ENCODE measurements around the gene RABGAP1.

Gene RABGAP1

GRCh38 chr9:123011380-123011779 is 70.6 kb downstream of the RABGAP1 start:
- no peak for DNase-seq (ENCODE audit: low read depth)

- DNase-seq (ENCODE audit: low read depth) = no peak
Measured at GRCh38 chr9:123011878-123012528, 71.2 kb downstream of the RABGAP1 start.

DNA sequence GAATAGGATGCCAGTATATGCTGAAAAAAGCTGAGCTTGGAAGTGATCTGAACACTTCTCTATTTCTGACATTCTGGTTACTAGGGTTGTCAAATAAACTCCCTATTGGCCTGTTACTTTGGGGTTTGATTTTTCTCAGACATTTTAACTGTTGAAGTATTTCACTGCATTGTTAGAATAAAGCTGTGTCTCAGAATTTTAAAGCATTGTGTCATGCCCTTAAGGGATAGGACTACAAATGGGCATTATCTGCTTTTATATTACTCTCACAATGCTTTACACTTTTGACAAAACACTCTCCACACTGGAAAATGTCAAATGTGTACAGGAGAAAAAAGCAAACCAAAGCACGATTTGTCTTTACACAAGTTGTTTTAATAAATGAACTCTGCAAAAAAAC is 75.8 kb downstream of the RABGAP1 start:
- DNase-seq (ENCODE audit: low read depth) = no peak

- no peak for DNase-seq (ENCODE audit: low read depth)
Measured at GRCh38 chr9:123020796-123021195, 80.0 kb downstream of the RABGAP1 start.

DNA sequence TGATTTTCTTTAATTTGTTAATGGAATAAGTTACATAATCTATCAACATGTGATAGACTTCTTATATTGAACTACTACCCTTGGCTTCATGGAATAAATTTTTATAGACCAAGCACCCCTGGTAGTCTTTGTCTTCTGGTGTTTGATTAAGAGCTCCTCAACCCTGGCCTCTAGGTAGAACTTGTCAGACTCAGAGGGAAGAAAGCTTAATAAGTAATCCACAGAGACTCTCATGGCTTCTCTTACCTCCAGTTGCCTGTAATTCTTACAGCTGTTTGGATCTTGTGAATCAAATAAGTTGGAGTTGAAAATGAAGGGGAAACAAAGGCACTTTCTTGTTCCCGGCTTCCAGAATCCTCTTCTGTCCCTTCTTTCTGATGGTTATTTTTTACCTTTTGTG is 85.6 kb downstream of the RABGAP1 start:
- no peak for DNase-seq (ENCODE audit: low read depth)

DNA sequence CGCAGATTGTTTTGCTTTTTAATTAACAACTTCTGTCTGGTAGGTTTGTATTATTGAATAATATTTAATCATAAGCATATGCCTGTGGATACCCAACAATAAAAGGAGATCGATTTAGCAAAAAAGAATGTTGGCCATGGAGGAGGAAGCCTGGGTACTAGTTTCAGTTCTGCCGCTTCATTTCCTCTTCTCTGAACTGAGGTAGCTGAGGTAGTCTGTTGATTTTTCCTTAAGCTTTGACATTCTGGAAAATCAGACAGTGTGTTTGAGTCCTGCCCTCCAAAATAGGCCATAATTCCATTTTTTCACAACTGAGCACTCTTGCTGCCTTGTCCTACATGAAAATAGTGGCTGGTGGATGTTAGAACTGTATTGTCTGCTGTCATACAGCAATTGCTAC is 86.7 kb downstream of the RABGAP1 start:
- DNase-seq (ENCODE audit: low read depth) = no peak

DNA sequence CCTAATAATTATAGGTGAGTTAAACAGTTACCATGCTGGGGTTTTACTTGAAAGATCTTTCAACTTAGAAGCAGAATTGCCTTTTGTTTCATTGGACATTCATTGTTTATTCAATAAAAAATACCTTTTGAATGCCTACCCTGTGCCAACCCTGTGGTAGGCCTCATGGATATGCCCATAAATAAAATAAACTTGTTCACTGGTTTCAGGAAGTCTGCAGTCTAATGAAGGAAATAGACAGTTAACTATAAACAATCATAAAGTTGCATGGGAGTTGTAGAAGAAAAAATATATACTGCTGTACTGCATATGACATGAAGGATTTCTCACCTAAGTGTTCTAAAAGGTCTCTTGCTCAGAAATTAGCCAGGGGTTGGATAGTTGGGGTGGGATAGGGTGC is 87.3 kb downstream of the RABGAP1 start:
- DNase-seq (ENCODE audit: low read depth) = no peak

DNA sequence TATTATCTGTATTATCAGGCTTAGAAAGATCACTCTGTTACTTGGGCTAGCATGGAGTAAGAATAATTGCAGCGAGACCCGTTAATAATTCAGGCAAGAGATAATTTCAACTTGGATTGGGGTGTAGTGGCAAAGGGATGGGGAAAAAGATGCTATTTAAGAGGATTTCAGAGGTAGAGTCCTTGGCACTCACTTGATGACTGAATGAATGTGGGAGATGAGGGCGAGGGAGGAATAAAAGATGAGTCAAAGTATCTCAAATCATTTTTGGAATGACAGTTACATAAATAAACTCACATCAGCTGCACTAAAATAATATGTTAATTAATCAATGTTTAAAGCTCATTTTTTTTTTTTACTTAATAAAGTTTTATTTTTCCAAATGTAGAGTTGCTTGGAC is 88.2 kb downstream of the RABGAP1 start:
- no peak for DNase-seq (ENCODE audit: low read depth)

- DNase-seq (ENCODE audit: low read depth) = no peak
Measured at GRCh38 chr9:123031963-123032362, 91.1 kb downstream of the RABGAP1 start.

DNA sequence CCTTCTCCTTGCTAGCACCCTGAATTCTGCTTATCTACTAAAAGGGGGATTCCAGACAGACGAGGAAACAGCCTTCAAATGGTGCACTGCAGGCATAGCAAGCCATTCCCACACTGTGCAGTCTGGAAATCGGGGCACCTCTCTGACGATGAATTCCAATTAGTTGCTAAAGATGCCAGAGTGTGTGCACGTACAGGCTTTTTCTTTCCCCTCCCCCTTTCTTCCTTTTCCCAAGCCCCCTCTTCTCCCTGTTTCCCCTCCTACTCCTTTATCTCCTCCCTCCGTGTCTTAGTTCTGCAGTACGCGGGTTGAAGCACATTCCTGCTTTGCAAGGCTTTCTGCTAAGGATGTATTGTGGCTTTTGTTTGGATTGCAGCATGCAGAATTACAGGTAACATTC is 92.5 kb downstream of the RABGAP1 start, which contains the start of gene GPR21:
GPR21 (plus strand) TSS at position 316 of the 400 bp plus-strand sequence. CDS start 900 bp downstream, outside the sequence.
- DNase-seq (ENCODE audit: low read depth) = no peak

DNA sequence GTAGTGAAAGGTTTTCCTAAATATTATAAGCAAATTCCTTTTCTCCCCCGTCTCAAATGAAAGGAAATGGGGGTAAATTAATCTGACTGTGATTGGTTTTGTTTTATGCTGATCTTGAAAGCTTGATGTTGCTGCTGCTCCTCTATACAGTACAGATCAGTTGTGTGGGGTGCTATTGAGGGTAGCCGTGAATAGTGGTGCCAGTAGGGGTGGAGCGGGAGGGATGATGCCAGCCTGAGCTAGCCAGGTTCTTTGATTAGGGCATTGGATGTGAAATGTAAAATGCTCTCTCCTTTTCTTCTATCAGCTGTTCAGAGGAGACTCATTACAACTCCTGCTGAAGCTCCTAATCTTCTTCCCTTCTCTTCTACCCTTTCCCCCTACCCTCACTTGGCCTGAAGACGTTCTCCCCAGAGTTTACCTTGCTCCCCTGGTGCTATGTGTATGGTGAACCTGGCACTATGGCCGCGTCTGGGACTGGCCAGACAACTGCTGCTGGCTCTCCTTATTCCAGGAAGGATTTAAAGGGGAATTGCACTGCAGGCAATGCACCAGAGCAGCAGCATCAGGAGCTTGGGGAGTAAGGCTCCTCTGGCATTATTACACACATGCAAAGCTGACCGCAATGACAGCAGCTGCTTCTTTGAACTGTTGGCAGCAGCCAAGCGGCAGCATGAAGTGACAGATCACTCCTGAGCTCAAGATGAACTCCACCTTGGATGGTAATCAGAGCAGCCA is 93.2 kb downstream of the RABGAP1 start:
- DNase-seq (ENCODE audit: low read depth) = no peak

GRCh38 chr9:123034881-123035510 is 94.2 kb downstream of the RABGAP1 start:
- DNase-seq (ENCODE audit: low read depth) = no peak

DNA sequence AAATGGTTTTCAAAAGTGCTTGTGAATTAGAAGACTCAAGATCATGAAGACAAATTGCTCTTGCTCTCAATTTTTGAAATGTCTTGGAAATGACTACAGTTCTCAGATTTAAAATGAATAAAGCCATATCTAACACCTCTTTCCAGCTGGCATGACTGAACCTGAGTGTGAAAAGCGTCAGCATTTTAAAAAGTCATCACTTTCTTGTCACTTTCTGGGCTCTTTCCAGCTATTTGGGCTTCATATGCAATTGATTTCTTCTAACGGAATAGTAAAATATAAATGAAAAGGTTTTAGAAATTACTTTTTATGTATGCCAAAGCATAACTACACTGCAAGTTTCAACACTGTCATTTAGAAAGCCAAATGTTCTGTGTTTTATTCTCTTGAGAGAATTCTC is 95.0 kb downstream of the RABGAP1 start:
- DNase-seq (ENCODE audit: low read depth) = no peak

- no peak for DNase-seq (ENCODE audit: low read depth)
Measured at GRCh38 chr9:123036893-123037545, 96.2 kb downstream of the RABGAP1 start.

GRCh38 chr9:123039617-123040219 is 98.9 kb downstream of the RABGAP1 start:
- no peak for DNase-seq (ENCODE audit: low read depth)

- DNase-seq (ENCODE audit: low read depth) = no peak
Measured at GRCh38 chr9:123040801-123041200, 100.0 kb downstream of the RABGAP1 start.

GRCh38 chr9:123041489-123041888 is 100.7 kb downstream of the RABGAP1 start:
- DNase-seq (ENCODE audit: low read depth) = no peak

DNA sequence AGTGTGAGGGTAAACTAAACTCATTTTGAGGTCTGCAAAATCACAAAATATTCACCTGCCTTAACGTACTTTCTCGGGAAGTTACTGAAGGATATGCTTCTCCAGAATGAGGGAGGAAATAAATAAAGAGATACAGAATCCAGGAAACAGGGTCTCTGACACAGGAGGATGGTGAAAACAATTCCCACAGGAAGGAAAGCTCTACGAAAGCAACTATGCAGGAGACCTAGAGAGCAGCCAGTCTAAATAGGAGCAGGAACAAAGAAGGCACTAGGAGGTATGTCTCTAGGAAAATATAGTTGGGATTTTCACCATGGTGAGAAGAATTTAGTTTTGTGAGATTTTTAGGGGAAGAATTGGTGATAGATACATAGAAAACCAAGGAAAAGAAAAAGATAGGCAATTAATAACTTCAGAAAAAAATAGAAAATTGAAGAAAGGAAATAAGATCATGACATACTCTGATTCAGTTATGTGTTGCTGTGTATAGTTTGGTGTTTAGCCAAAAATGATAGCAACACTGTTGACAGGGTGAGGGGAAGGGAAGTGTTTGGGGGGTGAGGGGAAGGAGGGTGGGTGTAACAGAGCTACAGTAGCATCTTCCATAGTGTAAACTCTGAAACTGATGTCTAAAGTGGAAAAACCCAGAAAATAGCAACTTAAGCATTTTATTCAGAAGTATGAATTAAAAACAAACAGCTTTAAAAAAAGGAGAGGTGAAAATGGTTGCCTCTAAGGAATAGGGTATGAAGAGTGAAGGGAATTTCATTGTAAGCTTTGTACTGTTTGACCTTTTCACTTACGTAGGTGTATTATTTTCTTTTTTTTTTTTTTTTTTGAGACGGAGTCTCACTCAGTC is 102.5 kb downstream of the RABGAP1 start:
- DNase-seq (ENCODE audit: low read depth) = no peak

DNA sequence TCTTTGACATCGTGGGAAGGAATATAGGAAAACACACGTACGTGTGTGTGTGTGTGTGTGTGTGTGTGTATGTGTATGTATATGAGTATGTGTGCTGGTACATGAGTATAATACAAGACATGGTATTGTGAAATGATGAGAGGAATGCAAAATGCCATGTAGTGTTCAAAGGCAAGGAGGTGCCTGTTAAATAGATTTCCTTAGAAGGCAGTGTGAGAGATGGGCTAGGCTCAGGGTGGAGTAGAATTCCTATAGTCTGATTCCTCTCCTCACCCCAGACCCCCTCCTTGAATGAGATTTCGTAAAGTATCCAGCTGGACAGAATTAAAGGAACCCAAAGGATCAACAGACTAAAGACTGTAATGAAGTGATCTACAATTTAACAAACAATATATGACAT is 103.8 kb downstream of the RABGAP1 start:
- DNase-seq (ENCODE audit: low read depth) = no peak

DNA sequence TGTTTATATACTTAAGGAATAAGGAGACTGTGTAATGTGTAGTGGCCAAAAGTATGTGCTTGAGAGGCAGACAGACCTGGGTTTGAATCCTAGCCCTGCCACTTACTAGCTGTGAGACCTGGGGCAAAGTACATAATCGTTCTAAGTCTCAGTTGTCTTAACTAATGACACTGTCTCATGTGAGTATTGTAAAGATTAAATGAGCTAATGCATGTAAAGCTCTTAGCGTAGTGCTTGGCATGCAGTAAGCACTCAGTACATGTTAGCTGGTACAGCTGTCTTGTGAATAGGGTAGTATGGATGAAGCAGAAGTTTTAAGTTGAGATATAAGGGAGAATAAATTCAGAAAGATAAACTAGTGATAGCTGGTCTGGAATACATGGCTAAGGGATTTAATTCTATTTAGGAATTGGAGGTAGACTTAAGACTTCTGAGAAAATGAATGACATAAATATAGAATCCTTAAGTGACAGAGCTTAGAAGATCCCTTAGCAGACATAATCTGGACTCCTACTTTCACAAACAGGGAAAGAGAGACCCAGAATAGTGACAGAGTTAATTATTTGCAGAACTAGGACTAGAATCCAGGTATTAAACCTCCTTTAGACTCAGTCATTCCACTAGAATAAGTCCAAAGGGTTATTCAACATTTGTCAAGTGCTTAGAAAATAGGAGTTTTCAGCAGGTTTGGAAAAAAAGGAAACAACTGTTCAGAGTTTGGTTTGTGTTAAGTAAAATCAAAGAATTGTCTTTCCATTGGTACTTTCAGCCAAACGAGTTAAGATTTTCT is 105.8 kb downstream of the RABGAP1 start:
- no peak for DNase-seq (ENCODE audit: low read depth)

GRCh38 chr9:123048748-123049147 is 107.9 kb downstream of the RABGAP1 start:
- DNase-seq (ENCODE audit: low read depth) = no peak
